Measurements from ENCODE around the gene REXO5.

REXO5 gene

DNA sequence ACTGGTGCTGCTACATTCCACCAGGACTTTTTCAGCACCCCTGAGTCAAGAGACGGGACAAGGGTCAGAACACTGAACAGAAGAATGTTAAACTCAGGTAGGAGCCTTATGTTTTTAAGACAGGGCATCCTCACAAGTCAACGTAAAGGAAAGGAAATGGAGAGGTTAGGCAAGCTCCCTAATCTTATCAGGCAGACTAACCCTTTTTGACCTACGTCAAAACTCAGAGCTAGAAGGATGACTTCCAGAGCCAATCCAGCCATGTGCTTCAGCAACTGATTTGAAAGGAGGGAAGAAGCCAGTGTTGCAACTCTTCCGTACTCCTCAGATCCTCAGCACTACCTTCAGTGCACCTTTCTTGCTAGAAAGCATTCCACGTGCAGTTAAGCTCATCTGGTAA lies 46.8 kb downstream of the REXO5 start:
- Histone ChIP-seq H2AFZ (ENCODE audit: low read depth, low read length) (no peak overlapping the region), H3K4me2 (ENCODE audit: insufficient read depth, low read length) (no peak overlapping the region), H3K27ac (ENCODE audit: low read length) (no peak overlapping the region), H3K36me3 (ENCODE audit: insufficient read depth, low read length) (no peaks in the 10 kb centered on the region; the same call in 1 of the 2 replicates), H3K4me1 (ENCODE audit: insufficient read depth, low read length) (no peaks in the 10 kb centered on the region), H4K20me1 (ENCODE audit: insufficient read depth, low read length) (0 out of 2 replicates have a peak, but pooled peaks cover 7% of the 10 kb centered on the region), H3K79me2 (ENCODE audit: insufficient read depth, low read length) (no peaks in the 10 kb centered on the region), H3K9me3 (ENCODE audit: insufficient read depth, low read length, severe bottlenecking) (no peaks in the 10 kb centered on the region), H3K27me3 (ENCODE audit: insufficient read depth, low read length, poor library complexity) (no peaks in the 10 kb centered on the region), H3K4me3 (ENCODE audit: low read depth in 1 of 2, low read length in 2 of 2) (no peak overlapping the region), H3K9ac (ENCODE audit: low read depth, low read length) (no peak overlapping the region)
- DNase-seq (no peak), ATAC-seq (ENCODE audit: insufficient read depth, low read depth) (no peak)
- TF ChIP-seq, protein P1, sequence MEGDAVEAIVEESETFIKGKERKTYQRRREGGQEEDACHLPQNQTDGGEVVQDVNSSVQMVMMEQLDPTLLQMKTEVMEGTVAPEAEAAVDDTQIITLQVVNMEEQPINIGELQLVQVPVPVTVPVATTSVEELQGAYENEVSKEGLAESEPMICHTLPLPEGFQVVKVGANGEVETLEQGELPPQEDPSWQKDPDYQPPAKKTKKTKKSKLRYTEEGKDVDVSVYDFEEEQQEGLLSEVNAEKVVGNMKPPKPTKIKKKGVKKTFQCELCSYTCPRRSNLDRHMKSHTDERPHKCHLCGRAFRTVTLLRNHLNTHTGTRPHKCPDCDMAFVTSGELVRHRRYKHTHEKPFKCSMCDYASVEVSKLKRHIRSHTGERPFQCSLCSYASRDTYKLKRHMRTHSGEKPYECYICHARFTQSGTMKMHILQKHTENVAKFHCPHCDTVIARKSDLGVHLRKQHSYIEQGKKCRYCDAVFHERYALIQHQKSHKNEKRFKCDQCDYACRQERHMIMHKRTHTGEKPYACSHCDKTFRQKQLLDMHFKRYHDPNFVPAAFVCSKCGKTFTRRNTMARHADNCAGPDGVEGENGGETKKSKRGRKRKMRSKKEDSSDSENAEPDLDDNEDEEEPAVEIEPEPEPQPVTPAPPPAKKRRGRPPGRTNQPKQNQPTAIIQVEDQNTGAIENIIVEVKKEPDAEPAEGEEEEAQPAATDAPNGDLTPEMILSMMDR (IDR thresholded peaks at IDR 0.05; ENCODE audit: borderline replicate concordance, extremely low read depth, low read length, poor library complexity, severe bottlenecking) = no peak
- TF ChIP-seq EZH2 (IDR thresholded peaks at IDR 0.05; ENCODE audit: borderline replicate concordance, low read depth, low read length, severe bottlenecking) = no peak

DNA sequence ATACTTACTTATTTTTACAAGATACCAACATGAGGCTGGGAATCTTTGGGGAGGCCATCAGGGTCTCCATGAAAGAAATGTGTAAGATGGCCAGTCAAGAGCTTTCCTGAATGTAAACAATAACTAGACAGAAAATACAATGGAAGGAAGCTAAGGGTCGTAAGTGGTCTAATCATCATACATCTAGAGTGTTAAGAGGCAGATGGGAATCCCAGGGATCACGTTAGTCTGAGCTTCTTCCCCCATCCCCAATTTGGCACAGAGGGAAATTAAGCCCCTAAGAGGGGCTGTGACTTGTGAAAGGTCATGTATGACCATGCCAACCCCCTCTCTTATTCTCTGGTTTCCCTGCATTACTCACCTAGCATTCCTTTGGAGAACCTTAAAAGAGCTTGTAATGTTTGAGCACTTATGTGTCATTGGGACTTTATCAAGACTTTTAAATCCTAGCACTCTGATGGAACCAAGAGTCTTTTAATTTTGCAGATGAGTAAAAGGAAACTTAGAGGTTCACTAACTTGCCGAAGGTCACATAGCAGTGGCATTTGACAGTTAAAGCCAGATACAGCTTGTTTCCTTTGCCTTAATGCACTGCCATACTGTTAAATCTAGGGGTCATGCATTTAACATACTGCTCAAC lies 47.8 kb downstream of the REXO5 start:
- H3K79me2 ChIP-seq (ENCODE audit: insufficient read depth, low read length) = no peaks in the 10 kb centered on the region
- H3K4me1 ChIP-seq (ENCODE audit: insufficient read depth, low read length) = no peaks in the 10 kb centered on the region
- 0 out of 2 replicates have a peak, but pooled peaks cover 7% of the 10 kb centered on the region for H4K20me1 ChIP-seq (ENCODE audit: insufficient read depth, low read length)
- no peak overlapping the region for H3K4me2 ChIP-seq (ENCODE audit: insufficient read depth, low read length)
- DNase-seq = no peak
- no peaks in the 10 kb centered on the region for H3K9me3 ChIP-seq (ENCODE audit: insufficient read depth, low read length, severe bottlenecking)
- no peak overlapping the region for H3K27ac ChIP-seq (ENCODE audit: low read length)
- no peak overlapping the region for H3K9ac ChIP-seq (ENCODE audit: low read depth, low read length)
- no peak overlapping the region for H3K4me3 ChIP-seq (ENCODE audit: low read depth in 1 of 2, low read length in 2 of 2)
- no peaks in the 10 kb centered on the region for H3K27me3 ChIP-seq (ENCODE audit: insufficient read depth, low read length, poor library complexity)
- no peaks in the 10 kb centered on the region for H3K36me3 ChIP-seq (ENCODE audit: insufficient read depth, low read length)
- ATAC-seq (ENCODE audit: insufficient read depth, low read depth) = no peak
- TF ChIP-seq, protein P1 (IDR thresholded peaks at IDR 0.05; ENCODE audit: borderline replicate concordance, extremely low read depth, low read length, poor library complexity, severe bottlenecking) = no peak
- no peak for TF ChIP-seq EZH2 (IDR thresholded peaks at IDR 0.05; ENCODE audit: borderline replicate concordance, low read depth, low read length, severe bottlenecking)
- H2AFZ ChIP-seq (ENCODE audit: low read depth, low read length) = no peak overlapping the region

DNA sequence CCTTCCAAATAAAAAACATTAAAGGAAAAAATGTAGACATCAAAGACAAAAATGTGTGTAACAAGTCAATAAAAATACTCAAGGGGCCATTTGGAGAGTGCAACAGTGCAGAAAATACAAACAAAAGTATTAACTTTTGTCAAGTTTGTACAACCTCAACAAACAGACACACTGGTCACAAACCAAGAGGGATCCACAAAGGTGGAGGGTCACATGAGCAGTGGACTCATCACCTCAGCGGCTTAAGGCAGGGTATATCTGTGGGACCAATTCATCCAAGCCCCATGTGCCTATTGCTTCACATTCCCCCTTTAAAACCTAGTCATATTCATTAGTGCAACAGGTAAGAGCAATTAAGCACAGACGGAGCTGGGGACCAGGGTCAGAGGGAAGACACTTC lies 48.6 kb downstream of the REXO5 start:
- Histone ChIP-seq H3K27ac (ENCODE audit: low read length) (no peak overlapping the region), H4K20me1 (ENCODE audit: insufficient read depth, low read length) (0 out of 2 replicates have a peak, but pooled peaks cover 7% of the 10 kb centered on the region), H3K4me3 (ENCODE audit: low read depth in 1 of 2, low read length in 2 of 2) (no peak overlapping the region), H3K36me3 (ENCODE audit: insufficient read depth, low read length) (peaks cover 5% of the 10 kb centered on the region; the same call in 1 of the 2 replicates), H3K9me3 (ENCODE audit: insufficient read depth, low read length, severe bottlenecking) (no peaks in the 10 kb centered on the region), H3K4me1 (ENCODE audit: insufficient read depth, low read length) (no peaks in the 10 kb centered on the region), H3K9ac (ENCODE audit: low read depth, low read length) (no peak overlapping the region), H3K4me2 (ENCODE audit: insufficient read depth, low read length) (no peak overlapping the region), H2AFZ (ENCODE audit: low read depth, low read length) (no peak overlapping the region), H3K79me2 (ENCODE audit: insufficient read depth, low read length) (no peaks in the 10 kb centered on the region), H3K27me3 (ENCODE audit: insufficient read depth, low read length, poor library complexity) (no peaks in the 10 kb centered on the region)
- TF ChIP-seq, protein P1 (IDR thresholded peaks at IDR 0.05; ENCODE audit: borderline replicate concordance, extremely low read depth, low read length, poor library complexity, severe bottlenecking) = no peak
- TF ChIP-seq EZH2 (IDR thresholded peaks at IDR 0.05; ENCODE audit: borderline replicate concordance, low read depth, low read length, severe bottlenecking) = no peak
- ATAC-seq (ENCODE audit: insufficient read depth, low read depth) (no peak), DNase-seq (no peak)
